HL-60 (cell line): ENCODE results near the gene L3MBTL4.

Source experiments
- DNase-seq, 2 experiments: peaks; one replicate each; pipeline ENCODE4 v3.0.0-alpha.2; 2010 to 2020; ENCODE audit warnings: low read depth in 1 of 2, low spot score in 1 of 2
- H3K27ac ChIP-seq: fragments of 250-450 bp; sonication (Bioruptor Pico); replicated peaks from 2 replicates; pipeline ENCODE4 v1.5.1; 2020; ENCODE audit warnings: mild to moderate bottlenecking, moderate library complexity
- H3K27me3 ChIP-seq: fragments of 250-450 bp; sonication (Bioruptor Pico); 2 replicates; pipeline ENCODE4 v1.5.1; 2021; ENCODE audit warnings: mild to moderate bottlenecking, moderate library complexity; ENCODE audit not compliant: insufficient read depth, poor library complexity, severe bottlenecking
- H3K4me3 ChIP-seq: replicated peaks from 2 replicates; pipeline ENCODE4 v1.5.1; 2011; ENCODE audit warnings: mild to moderate bottlenecking, control low read depth, low read length; ENCODE audit not compliant: insufficient read depth
- CTCF ChIP-seq: IDR thresholded peaks from one replicate; pipeline ENCODE4 v1.5.1; 2011; ENCODE audit warnings: low read length, control low read depth, inconsistent platforms; ENCODE audit not compliant: insufficient read depth
- GABPA ChIP-seq: IDR thresholded peaks from 2 replicates; pipeline ENCODE4 v1.6.1; 2012; ENCODE audit warnings: low read depth
- POLR2AphosphoS5 ChIP-seq: IDR thresholded peaks from 2 replicates; pipeline ENCODE4 v1.6.1; 2012; ENCODE audit warnings: low read depth
- REST ChIP-seq: IDR thresholded peaks from 2 replicates; pipeline ENCODE4 v1.6.1; 2012; ENCODE audit warnings: low read depth; ENCODE audit not compliant: insufficient replicate concordance
- SPI1 ChIP-seq: IDR thresholded peaks from 2 replicates; pipeline ENCODE4 v1.6.1; 2012; ENCODE audit warnings: low read depth, mild to moderate bottlenecking, borderline replicate concordance

Gene L3MBTL4

GRCh38 chr18:6323319-6323889, 91.3 kb downstream of the L3MBTL4 start:
- no peak for TF ChIP-seq REST
- no peak for TF ChIP-seq POLR2AphosphoS5
- no peak for TF ChIP-seq CTCF
- no peak for TF ChIP-seq GABPA
- TF ChIP-seq SPI1 = no peak
- no peak overlapping the region for H3K27ac ChIP-seq
- DNase-seq = no peak
- H3K4me3 ChIP-seq = no peak overlapping the region
- no peaks in the 10 kb centered on the region for H3K27me3 ChIP-seq

- no peak for DNase-seq
- H3K27ac ChIP-seq = no peak overlapping the region
- H3K27me3 ChIP-seq = peaks cover 2% of the 10 kb centered on the region
- no peak overlapping the region for H3K4me3 ChIP-seq
- TF ChIP-seq GABPA (no peak), REST (no peak), SPI1 (no peak), POLR2AphosphoS5 (no peak), CTCF (no peak)
Observed at GRCh38 chr18:6315517-6316331, 99.0 kb downstream of the L3MBTL4 start.

- no peak overlapping the region for H3K4me3 ChIP-seq
- DNase-seq = no peak
- H3K27me3 ChIP-seq = peaks cover 2% of the 10 kb centered on the region
- TF ChIP-seq REST = no peak
- TF ChIP-seq GABPA = no peak
- TF ChIP-seq CTCF = no peak
- TF ChIP-seq SPI1 = no peak
- no peak for TF ChIP-seq POLR2AphosphoS5
- H3K27ac ChIP-seq = no peak overlapping the region
Observed at GRCh38 chr18:6313415-6313814, 101.3 kb downstream of the L3MBTL4 start.
